HepG2 (cell line): ENCODE results near the gene CTDNEP1. TPM values are rescaled to one million over a fixed set of nuclear protein-coding genes. Genes with fewer than 3 reads are reported as not detected.

ENCODE experiments used
- ARID2 ChIP-seq: sonication (generic); formaldehyde crosslinking; IDR thresholded peaks from 2 replicates; pipeline ENCODE4 v1.8.1; 2022; ENCODE audit warnings: mild to moderate bottlenecking, missing genetic modification reagents, borderline replicate concordance
- ARNT2 ChIP-seq: sonication (generic); formaldehyde crosslinking; IDR thresholded peaks from 2 replicates; pipeline ENCODE4 v1.8.0; 2022; ENCODE audit warnings: mild to moderate bottlenecking, low read depth, missing genetic modification reagents, moderate library complexity
- CREBL2 ChIP-seq: sonication (generic); formaldehyde crosslinking; IDR thresholded peaks from 2 replicates; pipeline ENCODE4 v1.8.1; 2023; ENCODE audit warnings: missing genetic modification reagents, mild to moderate bottlenecking, borderline replicate concordance
- FOSL1 ChIP-seq: sonication (generic); formaldehyde crosslinking; IDR thresholded peaks from 2 replicates; pipeline ENCODE4 v1.9.0; 2021; ENCODE audit warnings: missing genetic modification reagents, borderline replicate concordance
- GABPB1 ChIP-seq: IDR thresholded peaks from 2 replicates; pipeline ENCODE4 v1.6.1; 2016; ENCODE audit warnings: mild to moderate bottlenecking, missing genetic modification reagents, moderate library complexity, missing compliant biosample characterization
- KDM4B ChIP-seq: sonication (generic); formaldehyde crosslinking; IDR thresholded peaks from 2 replicates; pipeline ENCODE4 v1.4.0; 2020; ENCODE audit warnings: missing genetic modification reagents
- MYC ChIP-seq: sonication (generic); formaldehyde crosslinking; IDR thresholded peaks from 2 replicates; pipeline ENCODE4 v1.9.0; 2021; ENCODE audit warnings: missing genetic modification reagents, borderline replicate concordance
- NFKBIZ ChIP-seq: IDR thresholded peaks from 2 replicates; pipeline ENCODE4 v1.6.1; 2018; ENCODE audit warnings: missing genetic modification reagents, missing compliant biosample characterization
- PCBP2 ChIP-seq: fragments of 200-400 bp; formaldehyde crosslinking; optimal IDR thresholded peaks from 2 replicates; pipeline ENCODE3; 2018; ENCODE audit warnings: low read length, low read depth; ENCODE audit not compliant: poor library complexity, severe bottlenecking
- STAG1 ChIP-seq: sonication (generic); formaldehyde crosslinking; IDR thresholded peaks from 2 replicates; pipeline ENCODE4 v1.4.0; 2020; ENCODE audit warnings: missing genetic modification reagents
- U2AF2 ChIP-seq: fragments of 200-400 bp; formaldehyde crosslinking; IDR thresholded peaks from 2 replicates; pipeline ENCODE4 v1.6.1; 2017; ENCODE audit warnings: low read depth, mild to moderate bottlenecking, low read length
- YEATS2 ChIP-seq: sonication (generic); formaldehyde crosslinking; IDR thresholded peaks from 2 replicates; pipeline ENCODE4 v1.4.0; 2020; ENCODE audit warnings: missing genetic modification reagents, borderline replicate concordance
- YEATS4 ChIP-seq: sonication (generic); formaldehyde crosslinking; IDR thresholded peaks from 2 replicates; pipeline ENCODE4 v1.4.0; 2020; ENCODE audit warnings: missing genetic modification reagents, borderline replicate concordance
- YY1 ChIP-seq: IDR thresholded peaks from 2 replicates; pipeline ENCODE4 v1.6.1; 2011; ENCODE audit warnings: low read length, low read depth, moderate library complexity, mild to moderate bottlenecking; ENCODE audit not compliant: insufficient read depth, insufficient replicate concordance
- ZC3H4 ChIP-seq: sonication (generic); formaldehyde crosslinking; IDR thresholded peaks from 2 replicates; pipeline ENCODE4 v1.4.0; 2020; ENCODE audit warnings: missing genetic modification reagents, borderline replicate concordance
- ZEB1 ChIP-seq: IDR thresholded peaks from 2 replicates; pipeline ENCODE4 v1.6.1; 2012; ENCODE audit warnings: mild to moderate bottlenecking, low read depth, inconsistent platforms; ENCODE audit not compliant: insufficient replicate concordance
- ZNF143 ChIP-seq: sonication (generic); formaldehyde crosslinking; IDR thresholded peaks from 2 replicates; pipeline ENCODE4 v1.4.0; 2020; ENCODE audit warnings: missing genetic modification reagents
- ZNF235 ChIP-seq: sonication (generic); formaldehyde crosslinking; IDR thresholded peaks from 2 replicates; pipeline ENCODE4 v1.8.1; 2023; ENCODE audit warnings: mild to moderate bottlenecking, missing genetic modification reagents, borderline replicate concordance
- ZNF329 ChIP-seq: sonication (generic); formaldehyde crosslinking; IDR thresholded peaks from 2 replicates; pipeline ENCODE4 v1.9.0; 2021; ENCODE audit warnings: low read depth, mild to moderate bottlenecking, missing genetic modification reagents
- ZNF432 ChIP-seq: sonication (generic); formaldehyde crosslinking; IDR thresholded peaks from 2 replicates; pipeline ENCODE4 v1.5.0; 2020; ENCODE audit warnings: missing genetic modification reagents, mild to moderate bottlenecking, borderline replicate concordance
- ZNF468 ChIP-seq: sonication (generic); formaldehyde crosslinking; IDR thresholded peaks from 2 replicates; pipeline ENCODE4 v1.8.0; 2022; ENCODE audit warnings: mild to moderate bottlenecking, moderate library complexity, missing genetic modification reagents
- ZNF580 ChIP-seq: IDR thresholded peaks from 2 replicates; pipeline ENCODE4 v1.6.1; 2016; ENCODE audit warnings: low read depth, borderline replicate concordance
- ZNF792 ChIP-seq: IDR thresholded peaks from 2 replicates; pipeline ENCODE4 v1.6.1; 2016
- ZNF816 ChIP-seq: sonication (generic); formaldehyde crosslinking; IDR thresholded peaks from 2 replicates; pipeline ENCODE4 v1.8.0; 2022; ENCODE audit warnings: missing genetic modification reagents, mild to moderate bottlenecking, borderline replicate concordance
- polyA plus RNA-seq, 8 experiments: library from polyadenylated mRNA; depleted of rRNA in 3 of 8; stranded (reverse) in 7 of 8; unstranded in 1 of 8; fragments of >200 nt; fragmentation: Illumina TruSeq in 4 of 8; extraction: Trizol in 4 of 8; gene quantifications; 2 replicates each; pipeline versions ENCODE4 v1.2.1 to v1.2.3, GENCODE V29; 2011 to 2016; ENCODE audit warnings: low read depth in 4 of 8, missing spikeins in 1 of 8, mixed read lengths in 1 of 8; ENCODE audit not compliant: insufficient read depth in 1 of 8
- total RNA-seq, 5 experiments: library from RNA; depleted of rRNA; stranded (reverse); fragments of >200 nt; fragmentation: Illumina TruSeq; extraction: Trizol; gene quantifications; 2 replicates each; pipeline ENCODE4 v1.2.3, GENCODE V29; 2016; ENCODE audit warnings: low read depth in 1 of 5
- TF ChIP-seq, protein P1 (sequence below): sonication (generic); formaldehyde crosslinking; IDR thresholded peaks from 2 replicates; pipeline ENCODE4 v1.4.0; 2020; ENCODE audit warnings: mild to moderate bottlenecking, missing genetic modification reagents
- TF ChIP-seq, protein P2 (sequence below): sonication (generic); IDR thresholded peaks from 2 replicates; pipeline ENCODE4 v1.6.1; 2016; ENCODE audit warnings: low read depth, borderline replicate concordance

CTDNEP1 gene
- total and polyA plus RNA-seq, 2 of the 13 experiments (the other 11 are each of a cell fraction or from before 2014, with no cell fraction given) = 19.8 to 118 TPM

- TF ChIP-seq ZNF468 (no peak), MYC (CRISPR knock-in tag) (peak; percentile 69; the same call in 1 of the 2 replicates), NFKBIZ (CRISPR knock-in tag) (peak; percentile 36), ARNT2 (peak; percentile 92), GABPB1 (peak; percentile 88), ZNF143 (CRISPR knock-in tag) (peak; percentile 97), ZNF329 (CRISPR knock-in tag) (peak; percentile 82), YEATS4 (CRISPR knock-in tag) (no peak), KDM4B (CRISPR knock-in tag) (no peak), U2AF2 (no peak), ZC3H4 (no peak), STAG1 (CRISPR knock-in tag) (0 out of 2 replicates have a peak, but pooled peaks have one; percentile 1), CREBL2 (peak; percentile 62; the same call in 1 of the 2 replicates), YY1 (peak; percentile 72), FOSL1 (CRISPR knock-in tag) (peak; percentile 80), ZNF580 (CRISPR knock-in tag) (peak; percentile 45; the same call in 1 of the 2 replicates), PCBP2 (no peak), ZNF792 (CRISPR knock-in tag) (peak; percentile 31; the same call in 1 of the 2 replicates), ARID2 (no peak), ZNF235 (CRISPR knock-in tag) (0 out of 2 replicates have a peak, but pooled peaks have one; percentile 70), ZNF816 (CRISPR knock-in tag) (peak; percentile 54; the same call in 1 of the 2 replicates), ZNF432 (CRISPR knock-in tag) (no peak), ZEB1 (peak; percentile 12), YEATS2 (CRISPR knock-in tag) (peak; percentile 64; the same call in 1 of the 2 replicates)
- TF ChIP-seq, protein P1, sequence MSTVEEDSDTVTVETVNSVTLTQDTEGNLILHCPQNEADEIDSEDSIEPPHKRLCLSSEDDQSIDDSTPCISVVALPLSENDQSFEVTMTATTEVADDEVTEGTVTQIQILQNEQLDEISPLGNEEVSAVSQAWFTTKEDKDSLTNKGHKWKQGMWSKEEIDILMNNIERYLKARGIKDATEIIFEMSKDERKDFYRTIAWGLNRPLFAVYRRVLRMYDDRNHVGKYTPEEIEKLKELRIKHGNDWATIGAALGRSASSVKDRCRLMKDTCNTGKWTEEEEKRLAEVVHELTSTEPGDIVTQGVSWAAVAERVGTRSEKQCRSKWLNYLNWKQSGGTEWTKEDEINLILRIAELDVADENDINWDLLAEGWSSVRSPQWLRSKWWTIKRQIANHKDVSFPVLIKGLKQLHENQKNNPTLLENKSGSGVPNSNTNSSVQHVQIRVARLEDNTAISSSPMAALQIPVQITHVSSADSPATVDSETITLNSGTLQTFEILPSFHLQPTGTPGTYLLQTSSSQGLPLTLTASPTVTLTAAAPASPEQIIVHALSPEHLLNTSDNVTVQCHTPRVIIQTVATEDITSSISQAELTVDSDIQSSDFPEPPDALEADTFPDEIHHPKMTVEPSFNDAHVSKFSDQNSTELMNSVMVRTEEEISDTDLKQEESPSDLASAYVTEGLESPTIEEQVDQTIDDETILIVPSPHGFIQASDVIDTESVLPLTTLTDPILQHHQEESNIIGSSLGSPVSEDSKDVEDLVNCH (CRISPR knock-in tag) = no peak
- TF ChIP-seq, protein P2, sequence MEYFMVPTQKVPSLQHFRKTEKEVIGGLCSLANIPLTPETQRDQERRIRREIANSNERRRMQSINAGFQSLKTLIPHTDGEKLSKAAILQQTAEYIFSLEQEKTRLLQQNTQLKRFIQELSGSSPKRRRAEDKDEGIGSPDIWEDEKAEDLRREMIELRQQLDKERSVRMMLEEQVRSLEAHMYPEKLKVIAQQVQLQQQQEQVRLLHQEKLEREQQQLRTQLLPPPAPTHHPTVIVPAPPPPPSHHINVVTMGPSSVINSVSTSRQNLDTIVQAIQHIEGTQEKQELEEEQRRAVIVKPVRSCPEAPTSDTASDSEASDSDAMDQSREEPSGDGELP = peak; percentile 56; the same call in 1 of the 2 replicates
These were observed 31.5 kb downstream of the CTDNEP1 start, which contains the start of the genes ACADVL and DLG4 (continued) for GRCh38 chr17:7219812-7220592.
